ENCODE measurements around the gene EXOC3.
"Not testable (repeated sequence)": the region's sequence is repeated elsewhere in the genome, so short reads cannot be mapped to it uniquely, and the experiment has no call there.

The EXOC3 gene

DNA sequence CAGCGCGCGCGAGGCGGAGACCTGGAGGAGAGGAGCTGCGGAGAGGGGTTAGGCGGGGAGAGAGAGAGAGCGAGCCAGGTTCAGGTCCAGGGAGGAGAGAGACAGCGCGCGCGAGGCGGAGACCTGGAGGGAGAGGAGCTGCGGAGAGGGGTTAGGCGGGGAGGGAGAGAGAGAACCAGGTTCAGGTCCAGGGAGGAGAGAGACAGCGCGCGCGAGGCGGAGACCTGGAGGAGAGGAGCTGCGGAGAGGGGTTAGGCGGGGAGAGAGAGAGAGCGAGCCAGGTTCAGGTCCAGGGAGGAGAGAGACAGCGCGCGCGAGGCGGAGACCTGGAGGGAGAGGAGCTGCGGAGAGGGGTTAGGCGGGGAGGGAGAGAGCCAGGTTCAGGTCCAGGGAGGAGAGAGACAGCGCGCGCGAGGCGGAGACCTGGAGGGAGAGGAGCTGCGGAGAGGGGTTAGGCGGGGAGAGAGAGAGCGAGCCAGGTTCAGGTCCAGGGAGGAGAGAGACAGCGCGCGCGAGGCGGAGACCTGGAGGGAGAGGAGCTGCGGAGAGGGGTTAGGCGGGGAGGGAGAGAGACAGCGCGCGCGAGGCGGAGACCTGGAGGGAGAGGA lies 31.4 kb downstream of the EXOC3 start:
- DNase-seq (ENCODE audit: low spot score), result not testable (repeated sequence)

DNA sequence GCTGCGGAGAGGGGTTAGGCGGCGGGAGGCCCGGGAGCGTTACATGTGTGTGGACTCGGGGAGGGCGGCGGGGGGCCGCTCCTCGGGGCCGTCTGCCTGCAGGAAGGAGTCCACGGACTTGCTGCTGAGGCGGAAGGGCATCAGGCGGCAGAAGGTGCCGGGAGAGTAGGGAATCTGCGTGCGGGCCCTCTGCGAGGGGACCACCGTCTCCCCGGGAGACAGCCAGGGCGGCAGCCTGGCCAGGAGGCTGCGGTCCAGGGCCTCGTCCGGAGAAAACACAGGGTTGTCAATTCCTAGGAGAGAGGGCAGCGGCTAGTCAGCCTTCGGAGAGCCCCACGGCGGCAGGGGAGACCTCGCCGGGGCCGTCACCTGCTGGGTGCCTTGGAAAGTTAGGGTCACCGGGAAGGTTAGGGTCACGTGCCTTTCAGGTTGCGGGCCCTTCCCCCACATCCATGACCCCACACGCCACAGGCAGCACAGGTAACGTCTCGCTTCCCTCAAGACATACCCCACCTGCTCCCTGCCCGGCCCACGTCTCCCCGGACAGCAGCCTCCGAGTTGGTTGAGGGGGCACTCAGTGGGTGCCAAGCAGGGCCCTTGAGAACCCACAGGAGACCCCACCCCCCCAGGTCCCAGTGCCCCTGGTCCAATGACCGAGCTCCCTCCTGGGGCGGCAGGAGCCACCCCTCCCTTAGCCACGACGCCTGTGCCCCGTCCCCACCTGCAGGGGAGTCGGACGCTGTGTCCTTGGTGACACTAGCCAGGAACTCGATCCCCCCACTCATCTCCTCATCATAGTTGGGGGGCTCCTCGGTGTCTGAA lies 32.1 kb downstream of the EXOC3 start:
- peak; percentile 7 for DNase-seq (ENCODE audit: low spot score)

GRCh38 chr5:475704-476101 lies 32.7 kb downstream of the EXOC3 start:
- no peak for DNase-seq (ENCODE audit: low spot score)

DNA sequence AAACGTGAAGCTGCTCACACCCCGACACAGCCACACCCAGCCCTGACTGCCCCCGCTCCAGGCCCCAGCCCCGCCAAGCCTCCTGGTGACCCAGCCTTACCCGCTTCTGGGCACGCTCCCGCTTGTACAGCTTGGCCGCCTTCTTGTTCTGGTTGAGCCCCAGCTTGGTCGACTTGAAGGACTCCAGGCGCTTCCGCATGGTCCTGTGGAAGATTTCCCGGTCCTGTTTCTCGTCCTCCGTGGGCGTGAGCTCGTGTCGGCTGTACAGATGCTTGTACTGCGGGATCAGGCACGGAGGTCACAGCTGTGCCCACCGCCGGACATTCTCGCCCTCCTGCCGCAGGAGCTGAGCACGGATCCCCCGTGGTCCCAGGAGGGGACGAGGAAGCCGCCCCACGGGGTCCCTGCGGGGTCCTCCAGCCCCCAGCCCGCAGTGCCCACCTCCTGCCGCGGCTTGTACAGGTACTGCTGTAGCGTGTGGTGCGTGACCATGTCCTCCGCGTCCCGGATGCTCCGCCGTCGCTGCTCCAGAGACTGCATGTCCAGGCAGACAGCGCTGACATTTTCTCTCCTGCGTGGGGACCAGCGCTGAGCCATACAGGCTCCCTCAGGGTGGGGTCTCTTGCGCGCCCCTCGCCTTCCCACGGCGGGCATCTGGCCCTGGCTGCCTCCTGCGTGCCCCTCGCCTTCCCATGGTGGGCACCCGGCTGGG lies 33.3 kb downstream of the EXOC3 start:
- DNase-seq (ENCODE audit: low spot score), result no peak

DNA sequence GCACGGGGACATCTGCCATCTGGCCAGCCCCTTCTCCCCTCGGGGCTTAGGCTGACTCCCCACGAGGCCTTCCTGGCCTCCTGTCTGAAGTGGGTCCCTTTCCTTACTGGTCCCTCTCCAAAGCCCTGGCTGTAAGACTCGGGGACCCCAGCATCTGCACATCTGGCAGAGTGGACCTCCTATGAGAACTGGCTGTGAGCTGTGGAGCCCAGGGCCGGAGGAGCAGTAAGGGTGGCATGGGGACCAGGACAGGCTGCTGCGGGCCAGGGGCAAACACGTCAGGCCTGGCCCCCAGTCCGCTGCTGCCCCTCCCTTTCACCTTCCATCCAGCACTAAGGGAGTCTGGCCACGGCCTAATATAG lies 33.8 kb downstream of the EXOC3 start:
- no peak for DNase-seq (ENCODE audit: low spot score)

DNA sequence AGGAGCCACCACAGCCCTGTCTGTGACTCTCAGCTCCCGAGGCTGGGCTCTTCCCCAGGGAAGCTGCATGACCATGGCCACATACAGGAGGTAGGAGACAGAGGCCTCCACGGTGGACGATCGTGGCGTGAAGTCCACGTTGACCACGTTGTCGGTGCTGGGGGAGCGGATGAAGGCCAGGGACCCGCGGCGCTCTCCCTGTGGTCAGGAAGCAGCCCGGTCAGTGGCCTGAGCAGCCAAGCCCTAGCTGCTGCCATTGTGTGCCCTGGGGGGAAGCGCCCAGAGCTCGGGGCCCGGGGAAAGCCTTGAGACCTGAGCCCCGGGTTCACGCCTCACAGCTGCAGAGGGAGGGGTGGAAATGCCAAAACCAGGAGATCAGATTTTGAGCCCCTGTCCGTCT lies 34.3 kb downstream of the EXOC3 start:
- no peak for DNase-seq (ENCODE audit: low spot score)

DNA sequence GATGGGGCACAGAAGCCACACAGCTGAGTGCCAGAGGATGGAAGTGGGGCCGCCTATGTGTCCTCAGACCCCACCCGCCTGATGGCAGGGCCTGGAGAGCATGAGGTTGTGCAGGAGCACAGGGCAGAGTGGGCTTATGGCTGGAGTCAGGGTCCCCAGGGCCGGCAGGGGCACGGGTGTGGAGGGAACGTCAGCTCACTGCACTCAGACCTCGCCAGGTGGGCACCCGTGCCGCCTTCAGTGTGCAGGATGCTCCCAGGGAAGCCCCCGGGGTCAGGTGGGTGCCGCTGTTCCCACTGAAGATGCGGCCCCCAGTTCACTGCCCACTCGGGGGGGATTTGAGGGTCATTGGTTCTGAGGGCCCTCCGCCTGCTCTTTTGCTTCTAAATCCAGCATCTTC lies 34.9 kb downstream of the EXOC3 start:
- no peak for DNase-seq (ENCODE audit: low spot score)

GRCh38 chr5:478369-478981 lies 35.5 kb downstream of the EXOC3 start:
- DNase-seq (ENCODE audit: low spot score), result no peak

DNA sequence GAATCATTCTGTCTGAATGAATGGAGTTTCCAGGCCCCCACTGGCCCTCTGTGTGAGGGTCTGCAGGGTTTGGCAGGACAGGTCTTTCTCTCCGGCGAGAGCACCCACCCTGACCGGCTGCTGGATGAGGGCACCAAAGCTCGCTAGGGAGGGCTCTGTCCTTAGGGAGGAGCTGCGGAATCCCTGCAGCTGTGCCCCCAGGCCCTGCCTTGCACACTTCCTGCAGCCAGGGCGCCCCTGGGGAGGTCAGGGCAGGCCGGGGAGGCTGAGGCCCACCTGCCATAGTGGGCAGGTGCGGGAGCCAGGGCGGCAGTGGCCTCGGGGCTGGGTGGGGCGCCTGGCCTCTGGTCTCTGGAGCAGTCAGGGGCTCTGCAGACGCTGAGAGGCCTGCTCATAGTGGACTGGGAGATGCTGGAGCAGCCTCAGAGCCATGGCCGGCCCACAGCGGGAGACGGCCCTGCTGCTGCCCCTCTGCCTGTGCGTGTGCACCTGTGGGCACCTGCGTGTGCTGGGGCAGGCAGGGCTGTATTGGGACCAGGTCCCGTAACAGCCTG lies 36.1 kb downstream of the EXOC3 start:
- no peak for DNase-seq (ENCODE audit: low spot score)

DNA sequence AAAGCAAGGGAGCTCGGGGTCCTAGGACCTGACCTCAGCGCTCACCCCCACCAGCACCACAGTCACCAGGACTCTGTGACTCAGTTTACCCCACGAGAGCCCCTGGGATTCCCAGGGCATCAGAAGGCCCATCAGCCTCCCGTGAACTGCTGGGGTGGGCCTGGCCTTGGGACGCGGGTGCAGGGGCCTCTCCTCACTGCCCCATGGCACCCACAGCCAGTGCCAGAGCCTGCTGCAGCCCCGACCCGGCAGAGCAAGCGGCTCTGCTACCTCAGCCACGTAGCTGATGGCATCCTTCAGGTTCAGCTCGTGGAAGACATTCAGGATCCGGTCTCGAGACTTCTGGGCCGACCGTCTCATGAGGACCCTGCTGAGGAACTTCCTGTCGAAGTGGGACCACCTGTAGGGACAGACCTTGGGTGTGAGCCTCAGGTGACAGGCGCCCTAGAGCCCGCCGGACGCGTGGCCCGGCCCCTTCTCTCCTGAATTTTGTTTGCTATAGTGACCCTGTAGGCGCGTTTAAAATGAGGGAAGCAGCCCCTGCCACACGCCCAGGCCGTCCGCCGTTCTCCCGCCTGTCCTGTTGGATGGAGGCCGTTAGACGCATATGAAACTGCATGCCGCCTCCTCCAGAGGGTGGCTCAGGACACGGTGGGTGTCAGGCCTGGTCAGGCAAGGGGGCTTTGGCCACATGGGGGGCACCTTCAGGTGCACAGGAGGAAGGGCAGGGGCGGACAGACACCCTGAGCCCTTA lies 36.8 kb downstream of the EXOC3 start:
- DNase-seq (ENCODE audit: low spot score), result no peak

- no peak for DNase-seq (ENCODE audit: low spot score)
These were observed 38.4 kb downstream of the EXOC3 start for GRCh38 chr5:481347-481746.

DNA sequence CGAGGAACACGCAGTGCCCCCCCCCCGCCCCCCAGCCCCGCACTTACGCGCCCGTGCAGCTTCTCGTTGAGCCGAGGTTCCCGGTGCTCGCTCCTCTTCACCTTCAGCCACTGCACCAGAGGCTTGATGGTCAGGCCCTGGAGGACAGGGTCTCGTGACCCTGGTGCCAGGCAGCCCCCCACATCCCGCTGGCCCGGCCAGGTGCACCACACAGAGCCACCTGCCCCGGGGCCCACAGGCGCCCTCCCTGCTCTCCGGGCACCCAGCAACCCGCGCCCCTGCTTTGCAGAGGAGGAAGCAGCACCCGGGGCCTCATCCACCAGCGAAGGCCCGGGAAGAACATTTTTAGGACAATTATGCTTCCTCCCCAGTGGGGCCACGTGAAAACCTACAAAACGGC lies 39.0 kb downstream of the EXOC3 start:
- no peak for DNase-seq (ENCODE audit: low spot score)

- no peak for DNase-seq (ENCODE audit: low spot score)
These were observed 39.5 kb downstream of the EXOC3 start for GRCh38 chr5:482506-482905.

GRCh38 chr5:483011-483410 lies 40.0 kb downstream of the EXOC3 start:
- DNase-seq (ENCODE audit: low spot score), result no peak

GRCh38 chr5:483434-484140 lies 40.6 kb downstream of the EXOC3 start:
- DNase-seq (ENCODE audit: low spot score), result no peak

DNA sequence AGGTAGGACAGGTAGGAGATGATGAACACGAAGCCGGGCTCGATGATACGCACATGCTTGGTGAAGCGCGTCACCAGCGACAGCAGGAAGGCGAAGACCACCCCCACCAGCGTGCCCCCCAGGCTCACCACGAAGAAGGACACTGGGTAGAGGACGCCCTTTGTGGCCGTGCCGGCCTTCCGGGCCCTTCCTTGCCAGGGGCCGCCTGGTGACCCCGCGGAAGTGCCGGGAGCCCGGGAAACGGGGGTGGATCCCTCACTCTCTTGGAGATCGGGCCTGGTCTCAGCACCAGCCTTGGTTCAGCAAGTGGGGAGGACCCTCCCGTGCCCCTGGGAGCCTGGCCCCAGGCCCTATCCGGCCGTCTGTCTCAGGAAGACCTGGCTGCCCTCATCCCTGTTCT lies 41.6 kb downstream of the EXOC3 start:
- no peak for DNase-seq (ENCODE audit: low spot score)

GRCh38 chr5:485113-485945 lies 42.4 kb downstream of the EXOC3 start:
- no peak for DNase-seq (ENCODE audit: low spot score)

GRCh38 chr5:485946-486491 lies 43.0 kb downstream of the EXOC3 start:
- no peak for DNase-seq (ENCODE audit: low spot score)

DNA sequence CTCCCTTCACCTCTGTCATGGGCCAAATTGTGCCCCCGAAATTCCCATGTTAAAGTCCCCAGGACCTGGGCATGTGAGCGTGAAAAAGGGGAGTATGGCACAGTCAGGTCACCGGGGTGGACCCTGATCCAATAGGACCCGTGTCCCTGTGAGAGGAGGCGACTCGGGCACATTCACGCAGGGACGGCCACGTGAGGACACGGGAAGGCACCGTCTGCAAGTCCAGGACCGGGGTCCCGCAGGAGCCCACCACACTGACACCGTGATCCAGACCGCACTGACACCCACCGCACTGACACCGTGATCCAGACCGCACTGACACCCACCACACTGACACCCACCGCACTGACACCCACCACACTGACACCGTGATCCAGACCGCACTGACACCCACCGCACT lies 43.6 kb downstream of the EXOC3 start:
- not testable (repeated sequence) for DNase-seq (ENCODE audit: low spot score)

DNA sequence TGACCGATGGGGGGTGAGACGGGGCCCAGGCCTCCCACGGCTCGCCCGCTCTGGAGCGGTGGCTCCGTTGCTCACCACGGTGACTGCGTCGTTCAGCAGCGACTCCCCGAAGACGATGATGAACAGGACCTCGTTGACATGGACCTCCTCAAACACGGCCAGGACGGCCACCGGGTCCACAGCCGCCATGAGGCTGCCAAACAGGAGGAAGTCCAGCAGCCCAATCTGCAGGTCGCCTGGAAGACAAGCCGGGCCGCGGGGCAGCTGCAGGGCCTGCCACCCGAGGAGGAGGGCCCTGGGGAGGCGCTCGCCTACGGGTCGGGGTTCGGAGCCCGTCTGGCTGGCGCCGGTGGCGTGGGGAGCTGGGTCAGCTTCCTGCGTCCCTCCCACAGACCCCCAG lies 45.3 kb downstream of the EXOC3 start:
- no peak for DNase-seq (ENCODE audit: low spot score)
